ENCODE data around the gene CELF1. TPM values are rescaled to one million over a fixed set of nuclear protein-coding genes. Genes with fewer than 3 reads are reported as not detected.

The CELF1 gene
- total and polyA plus RNA-seq, 9 of the 15 experiments (the other 6 are each of a cell fraction or from before 2014, with no cell fraction given) = 11.3 to 142 (median 77.4) TPM

GRCh38 chr11:47592251-47592650 is 39.3 kb upstream of the CELF1 start:
- Histone ChIP-seq H4K20me1 (replicated peaks; ENCODE audit: control insufficient read depth, insufficient read depth, low read length) (no peaks in the 10 kb centered on the region), H3K27ac (ENCODE audit: extremely low read depth, low read depth, low read length) (no peak overlapping the region), H3K27me3 (ENCODE audit: control insufficient read depth in 2 of 2, insufficient read depth in 2 of 2, low read length in 2 of 2) (peaks cover 24 to 35% of the 10 kb centered on the region in 2 experiments), H3K36me3 (ENCODE audit: control insufficient read depth, insufficient read depth, low read length) (no peaks in the 10 kb centered on the region), H3K9me3 (replicated peaks; ENCODE audit: control insufficient read depth, insufficient read depth, low read depth, low read length) (no peaks in the 10 kb centered on the region), H2AFZ (ENCODE audit: low read depth, low read length) (no peak overlapping the region), H3K79me2 (ENCODE audit: control insufficient read depth, insufficient read depth, low read length) (no peaks in the 10 kb centered on the region), H3K4me1 (replicated peaks in 1 of 2; ENCODE audit: control insufficient read depth in 2 of 2, insufficient read depth in 2 of 2, low read length in 2 of 2) (peaks cover 0 to 21% of the 10 kb centered on the region in 2 experiments; a peak in 2 of 5 replicates), H3K9ac (ENCODE audit: insufficient read depth in 1 of 2, low read depth in 2 of 2, low read length in 2 of 2) (no peak overlapping the region; a peak in 1 of 4 replicates), H3K4me3 (no peak overlapping the region), H3K4me2 (ENCODE audit: insufficient read depth, low read length) (no peak overlapping the region), H3K9me1 (ENCODE audit: control insufficient read depth, insufficient read depth, low read length) (peaks cover 3% of the 10 kb centered on the region)
- in situ Hi-C loops (cut with MboI) (no loop called here), intact Hi-C loops (cut with micrococcal nuclease) (no loop called here)
- ChIA-PET POLR2A (interaction anchor here (0.7 to 6.2 kb wide), 3 partner anchors 7 to 15 kb away, joined by 3 to 35 read pairs (median 4); partner anchors contain the start of gene FAM180B), CTCF (ENCODE audit: low intra/inter-chr PET ratio) (no interaction called here)
- FAIRE-seq (no peak), ATAC-seq (no peak; the same call in 2 of the 3 replicates), DNase-seq (ENCODE audit: extremely low read depth in 1 of 4, low spot score in 3 of 4) (no peak)
- WGBS (ENCODE audit: insufficient coverage, low coverage, missing lambda C conversion rate) = 6% methylated on average over 4 of the region's 4 CpGs
- TF ChIP-seq JUND (IDR thresholded peaks at IDR 0.05; ENCODE audit: borderline replicate concordance, low read depth, low read length) (no peak), JUND (tag; IDR thresholded peaks at IDR 0.05; ENCODE audit: borderline replicate concordance, low read depth, low read length) (no peak), HNRNPH1 (optimal IDR thresholded peaks at IDR 0.05; ENCODE audit: low read depth, low read length) (no peak), CBFB (CRISPR knock-in tag; IDR thresholded peaks at IDR 0.05) (no peak), CHD2 (IDR thresholded peaks at IDR 0.05; ENCODE audit: low read depth, low read length) (no peak), ZKSCAN3 (CRISPR knock-in tag; IDR thresholded peaks at IDR 0.05) (no peak), MXI1 (IDR thresholded peaks at IDR 0.05; ENCODE audit: low read depth, low read length) (no peak), AFF1 (IDR thresholded peaks at IDR 0.05; ENCODE audit: low read depth in 1 of 2, partially characterized antibody in 2 of 2) (no peak), E2F1 (CRISPR knock-in tag; IDR thresholded peaks at IDR 0.05) (no peak), HMG20A (CRISPR knock-in tag; conservative IDR thresholded peaks at IDR 0.05) (no peak), SIRT6 (IDR thresholded peaks at IDR 0.05; ENCODE audit: low read depth, low read length) (no peak), FOXK2 (conservative IDR thresholded peaks at IDR 0.05 in 1 of 2, IDR thresholded peaks at IDR 0.05 in 1 of 2; ENCODE audit: low read depth in 2 of 2) (no peak), SRF (CRISPR knock-in tag; IDR thresholded peaks at IDR 0.05) (no peak), CHD1 (IDR thresholded peaks at IDR 0.05; ENCODE audit: low read length) (no peak), SRSF9 (IDR thresholded peaks at IDR 0.05; ENCODE audit: borderline replicate concordance, low read depth, low read length) (no peak), ZNF507 (tag; conservative IDR thresholded peaks at IDR 0.05) (no peak), ZEB2 (IDR thresholded peaks at IDR 0.05) (no peak)
- BruUV-seq (replicated peaks) = no TSS peak
